Activated naive CD4-positive, alpha-beta T cell treated with anti-CD3 and anti-CD28 coated beads for 36 hours (primary cell): ENCODE data around the gene WLS. TPM values are rescaled to one million over a fixed set of nuclear protein-coding genes. Genes with fewer than 3 reads are reported as not detected.
"Not testable (repeated sequence)": the region's sequence is repeated elsewhere in the genome, so short reads cannot be mapped to it uniquely, and the experiment has no call there.

Experiments used
- CTCF ChIA-PET: fragments of 350-600 bp; sonication (Branson Sonifier 250); formaldehyde crosslinking; loops from one replicate; lab custom pipeline; 2021; ENCODE audit warnings: antibody characterized with exemption; lab: Charles Lee
- DNase-seq: peaks from one replicate; pipeline ENCODE4 v3.0.0-alpha.2; 2020
- H3K27ac Mint-ChIP-seq: one replicate; pipeline ENCODE4 v1.8.0; 2021; ENCODE audit warnings: mild to moderate bottlenecking, mixed read lengths
- H3K27me3 Mint-ChIP-seq: one replicate; pipeline ENCODE4 v1.8.0; 2021; ENCODE audit warnings: low read depth, mixed read lengths
- H3K36me3 Mint-ChIP-seq: one replicate; pipeline ENCODE4 v1.8.0; 2021; ENCODE audit warnings: low read depth, mixed read lengths
- H3K4me1 Mint-ChIP-seq: one replicate; pipeline ENCODE4 v1.8.0; 2021; ENCODE audit warnings: low read depth, mixed read lengths
- H3K4me3 Mint-ChIP-seq: one replicate; pipeline ENCODE4 v1.8.0; 2021; ENCODE audit warnings: mild to moderate bottlenecking, moderate library complexity, mixed read lengths
- H3K9me3 Mint-ChIP-seq: one replicate; pipeline ENCODE4 v1.8.0; 2021; ENCODE audit warnings: mixed read lengths
- intact Hi-C: fragments of 100-400 bp; cut with micrococcal nuclease; formaldehyde crosslinking; loops from one replicate; pipeline ENCODE4 v1.15.1; 2023
- total RNA-seq, 2 experiments: library from RNA; stranded (reverse); gene quantifications; one replicate each; pipeline ENCODE4 v1.2.3, GENCODE V29; 2021

WLS gene
- total RNA-seq, 2 experiments from 2014 or later, result not detected

DNA sequence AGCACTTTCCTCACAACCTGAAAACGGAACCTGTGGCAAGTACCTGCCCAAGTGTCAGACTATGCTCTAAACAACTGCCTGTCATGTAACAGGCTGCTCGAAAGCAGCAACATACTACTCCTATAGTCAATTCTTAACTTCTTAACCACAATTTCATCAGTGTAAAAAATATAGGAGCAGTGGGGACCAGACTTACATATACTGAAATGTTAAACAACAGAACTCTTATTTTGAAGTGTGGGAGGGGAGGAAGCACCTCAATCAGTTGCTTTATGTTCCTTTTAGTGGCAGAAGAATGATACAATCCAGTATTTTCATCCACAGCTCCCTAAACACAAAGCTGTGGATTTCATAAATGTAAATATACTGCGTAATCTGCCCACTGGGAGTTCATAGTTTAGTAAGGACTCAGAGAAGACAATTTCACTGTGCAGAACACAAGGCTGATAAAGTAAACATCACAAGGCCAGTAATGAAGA, 44.2 kb downstream of the WLS start:
- intact Hi-C loops, result no loop called here
- H3K27me3 Mint-ChIP-seq, result peaks cover 11% of the 10 kb centered on the region
- H3K9me3 Mint-ChIP-seq, result no peaks in the 10 kb centered on the region

DNA sequence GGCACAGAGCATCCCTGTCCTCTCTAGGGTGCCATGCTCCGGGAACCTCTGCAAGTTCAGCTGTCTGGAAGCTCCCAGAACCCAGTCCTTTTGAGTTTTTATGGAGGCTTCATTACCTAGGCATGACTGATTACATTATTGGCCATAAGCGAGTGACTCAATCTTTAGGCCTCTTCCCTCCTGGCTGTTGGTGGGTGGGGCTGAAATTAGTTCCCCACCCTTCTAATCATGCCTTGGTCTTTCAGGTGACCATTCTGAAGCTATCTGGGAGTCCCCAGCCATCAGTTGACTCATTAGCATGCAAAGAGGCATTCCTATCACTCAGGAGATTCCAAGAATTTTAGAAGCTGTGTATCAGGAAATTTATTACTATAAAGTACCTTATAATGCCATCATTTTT, 46.6 kb downstream of the WLS start:
- Mint-ChIP-seq H3K36me3 (no peaks in the 10 kb centered on the region), H3K27ac (no peak overlapping the region), H3K9me3 (no peaks in the 10 kb centered on the region), H3K4me3 (no peak overlapping the region), H3K27me3 (peaks cover 11% of the 10 kb centered on the region), H3K4me1 (no peaks in the 10 kb centered on the region)
- CTCF ChIA-PET, result no interaction called here
- intact Hi-C loops, result no loop called here
- DNase-seq, result no peak

More for the DNA sequence above, 44.2 kb downstream of the WLS start:
- H3K36me3 Mint-ChIP-seq, result no peaks in the 10 kb centered on the region
- H3K4me3 Mint-ChIP-seq, result no peak overlapping the region
- CTCF ChIA-PET, result no interaction called here
- no peaks in the 10 kb centered on the region for H3K4me1 Mint-ChIP-seq
- DNase-seq, result no peak
- no peak overlapping the region for H3K27ac Mint-ChIP-seq

DNA sequence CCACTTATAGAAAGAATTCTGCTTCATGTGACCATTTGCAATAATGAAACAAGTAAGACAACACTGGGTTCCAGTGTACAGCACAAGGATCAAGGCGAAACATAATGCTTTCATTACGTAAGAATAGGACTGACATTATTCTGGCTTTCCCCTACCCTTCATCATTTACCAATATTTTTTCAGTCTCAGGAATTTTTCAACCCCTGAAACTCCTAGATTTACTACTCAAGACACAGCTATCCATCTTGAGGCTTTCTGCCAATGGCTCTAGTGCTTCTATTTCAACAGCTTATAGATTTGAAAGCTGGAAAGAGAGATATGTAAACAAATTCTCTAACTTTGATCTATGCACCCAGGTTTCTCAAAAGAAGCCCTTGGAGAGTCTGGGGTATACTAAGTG, 48.4 kb downstream of the WLS start:
- intact Hi-C loops, result no loop called here
- H3K4me1 Mint-ChIP-seq, result no peaks in the 10 kb centered on the region
- CTCF ChIA-PET, result interaction anchor here (0.8 kb wide), 1 partner anchor 154 kb away, joined by 3 read pairs; no protein-coding TSS in a partner anchor

DNA sequence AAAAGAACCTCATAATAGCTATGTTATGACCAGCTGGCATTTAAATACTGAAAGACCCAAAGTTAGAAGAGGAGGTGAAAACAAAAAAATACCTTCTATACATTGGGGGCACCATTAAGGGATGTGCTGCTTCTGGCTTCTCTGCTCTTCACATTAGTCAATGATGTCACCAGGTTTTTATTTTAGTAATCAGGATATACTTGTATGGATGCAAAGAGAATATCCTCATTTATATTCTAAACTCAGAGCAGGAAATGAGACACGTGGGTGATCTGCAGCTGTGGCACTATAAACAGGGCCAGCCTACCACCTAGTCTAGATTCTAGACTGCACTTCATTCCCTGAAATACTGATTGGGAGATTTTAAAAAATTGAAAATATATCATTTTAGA, 51.2 kb downstream of the WLS start:
- H3K9me3 Mint-ChIP-seq, result no peaks in the 10 kb centered on the region
- no peaks in the 10 kb centered on the region for H3K4me1 Mint-ChIP-seq
- CTCF ChIA-PET, result no interaction called here
- H3K27me3 Mint-ChIP-seq, result peaks cover 9% of the 10 kb centered on the region
- intact Hi-C loops, result no loop called here
- H3K4me3 Mint-ChIP-seq, result no peak overlapping the region
- no peak for DNase-seq
- no peak overlapping the region for H3K27ac Mint-ChIP-seq
- no peaks in the 10 kb centered on the region for H3K36me3 Mint-ChIP-seq

More for the DNA sequence above, 48.4 kb downstream of the WLS start:
- H3K36me3 Mint-ChIP-seq, result no peaks in the 10 kb centered on the region
- no peaks in the 10 kb centered on the region for H3K9me3 Mint-ChIP-seq
- H3K27ac Mint-ChIP-seq, result no peak overlapping the region
- no peak overlapping the region for H3K4me3 Mint-ChIP-seq
- H3K27me3 Mint-ChIP-seq, result peaks cover 11% of the 10 kb centered on the region
- DNase-seq, result no peak

DNA sequence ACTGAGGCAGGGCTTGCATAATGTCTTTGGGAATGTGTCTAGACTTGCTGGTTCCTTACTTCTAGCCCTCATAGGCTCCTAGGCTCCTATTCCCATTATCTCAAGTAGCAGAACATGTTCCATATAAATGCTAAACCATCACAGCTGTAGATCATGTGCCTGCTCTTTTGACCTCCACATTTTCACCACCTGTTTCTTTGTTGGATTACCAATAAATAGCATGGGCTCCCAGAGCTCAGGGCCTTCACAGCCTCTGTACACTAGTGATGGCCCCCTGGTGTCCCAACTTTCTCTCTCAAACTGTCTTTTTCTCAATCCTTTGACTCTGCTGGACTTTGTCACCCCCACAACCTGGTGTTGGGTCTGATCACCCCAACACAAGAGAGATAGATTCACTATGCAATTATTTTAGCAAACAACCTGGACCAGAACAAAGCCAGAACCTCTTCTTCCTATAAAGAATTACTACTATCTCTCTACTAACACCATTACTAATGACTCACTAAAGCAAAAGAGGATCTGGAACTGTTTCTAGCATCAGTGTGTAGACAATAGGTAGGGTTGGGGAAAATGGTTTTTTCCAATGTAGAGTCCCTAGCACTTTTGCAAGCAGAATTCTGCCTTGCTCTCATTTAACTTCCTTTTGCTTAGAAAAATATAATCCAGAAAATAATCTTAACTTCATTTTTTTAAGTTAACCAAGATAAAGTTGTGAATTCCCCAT, 51.7 kb downstream of the WLS start:
- CTCF ChIA-PET, result no interaction called here
- Mint-ChIP-seq H3K27ac (no peak overlapping the region), H3K36me3 (no peaks in the 10 kb centered on the region), H3K27me3 (peaks cover 6% of the 10 kb centered on the region), H3K9me3 (no peaks in the 10 kb centered on the region), H3K4me1 (no peaks in the 10 kb centered on the region), H3K4me3 (no peak overlapping the region)
- intact Hi-C loops, result no loop called here
- no peak for DNase-seq

DNA sequence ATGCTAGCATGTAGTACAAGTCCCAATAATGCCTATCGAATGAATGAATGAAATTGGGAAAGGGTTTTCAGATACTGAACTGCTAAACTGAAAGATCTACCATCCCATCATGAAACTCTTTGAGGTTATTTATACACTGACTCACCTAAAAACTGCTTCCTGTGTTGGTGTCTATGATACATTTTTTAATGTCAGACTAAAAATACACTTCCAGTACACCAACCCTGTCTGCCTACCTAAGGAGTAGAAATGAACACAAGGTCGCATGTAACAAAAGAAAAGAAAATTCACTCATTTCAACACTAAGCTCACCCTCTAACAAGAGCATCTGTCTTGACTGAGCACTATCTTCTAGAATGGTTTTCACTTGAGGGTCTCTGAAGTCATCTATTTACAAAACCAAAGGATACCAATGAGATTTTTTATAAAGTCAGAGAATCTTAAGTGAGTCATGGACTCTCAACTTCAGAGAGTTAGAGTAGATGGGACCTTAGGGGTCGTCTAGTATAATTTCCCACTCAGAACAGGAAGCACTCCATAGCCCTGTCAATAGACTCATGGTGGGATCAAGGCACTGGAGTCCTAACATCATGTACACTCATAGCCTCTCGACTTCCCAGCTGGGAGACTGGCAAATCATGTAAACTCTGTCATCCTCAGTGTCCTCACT, 53.4 kb downstream of the WLS start:
- no peaks in the 10 kb centered on the region for H3K9me3 Mint-ChIP-seq
- H3K27ac Mint-ChIP-seq, result no peak overlapping the region
- H3K4me3 Mint-ChIP-seq, result no peak overlapping the region
- no peaks in the 10 kb centered on the region for H3K4me1 Mint-ChIP-seq
- H3K36me3 Mint-ChIP-seq, result no peaks in the 10 kb centered on the region
- no peak for DNase-seq
- CTCF ChIA-PET, result no interaction called here
- intact Hi-C loops, result no loop called here
- H3K27me3 Mint-ChIP-seq, result no peaks in the 10 kb centered on the region

DNA sequence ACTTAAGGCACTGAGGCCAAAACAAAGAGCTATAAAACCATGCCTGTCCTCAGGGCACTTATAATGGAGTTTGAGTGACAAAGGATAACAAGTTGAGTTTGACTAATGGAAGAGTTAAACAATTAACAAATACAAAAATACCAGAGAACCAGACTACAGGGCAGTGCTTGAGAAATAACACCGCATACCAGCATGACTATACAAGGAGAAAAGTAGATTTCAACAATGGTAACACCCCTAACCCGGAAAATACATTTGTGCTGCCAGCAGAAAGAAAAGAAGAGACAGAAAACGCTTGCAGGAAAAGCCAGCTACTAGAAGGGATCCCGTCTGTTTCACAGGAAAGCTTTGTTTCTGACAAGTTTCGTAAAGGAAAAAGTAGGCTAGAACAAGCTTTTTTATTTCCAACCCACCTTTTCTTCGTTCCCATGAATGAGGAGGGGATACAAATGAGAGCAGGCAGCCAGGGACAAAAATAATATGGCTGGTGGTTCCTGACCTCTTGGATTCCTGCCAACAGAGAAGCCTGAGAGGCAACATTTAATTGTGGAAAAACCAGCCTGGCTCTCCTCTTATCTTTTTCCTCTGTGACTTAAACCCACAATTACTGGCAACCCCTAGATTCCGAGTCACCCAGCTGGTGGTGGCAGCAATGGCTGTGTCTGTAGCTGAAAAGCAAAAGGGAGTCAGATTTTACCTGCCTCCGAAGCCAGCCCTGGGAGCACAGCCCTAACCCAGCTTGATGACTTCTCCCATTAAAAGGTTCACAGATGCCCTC, 56.5 kb downstream of the WLS start:
- Mint-ChIP-seq H3K27me3 (no peaks in the 10 kb centered on the region), H3K4me3 (no peak overlapping the region), H3K27ac (no peak overlapping the region), H3K9me3 (no peaks in the 10 kb centered on the region), H3K4me1 (no peaks in the 10 kb centered on the region), H3K36me3 (no peaks in the 10 kb centered on the region)
- CTCF ChIA-PET, result interaction anchor here (0.8 kb wide), 2 partner anchors 20 to 171 kb away, joined by 5 to 7 read pairs; no protein-coding TSS in a partner anchor
- intact Hi-C loops, result no loop called here
- DNase-seq, result no peak

DNA sequence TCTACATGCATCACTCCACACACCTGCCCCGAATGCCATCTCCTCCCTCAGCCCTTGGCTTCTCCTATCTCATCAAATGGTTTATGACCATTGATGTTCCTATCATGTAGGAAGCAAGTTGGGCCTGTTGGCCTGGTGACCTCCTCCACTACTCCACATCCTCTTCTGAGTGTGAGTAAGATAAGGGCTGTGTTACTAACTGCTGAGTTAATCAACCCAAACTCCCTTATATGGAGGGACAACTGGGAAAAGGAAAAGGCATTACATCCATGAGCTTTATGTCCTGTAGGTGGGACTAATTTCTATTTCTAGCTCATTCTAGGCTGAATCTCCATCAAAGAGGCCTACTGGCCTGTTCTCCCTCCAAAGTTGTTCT, 57.6 kb downstream of the WLS start:
- Mint-ChIP-seq H3K27ac (no peak overlapping the region), H3K9me3 (no peaks in the 10 kb centered on the region), H3K4me3 (no peak overlapping the region), H3K36me3 (no peaks in the 10 kb centered on the region), H3K27me3 (no peaks in the 10 kb centered on the region), H3K4me1 (no peaks in the 10 kb centered on the region)
- intact Hi-C loops, result no loop called here
- CTCF ChIA-PET, result no interaction called here
- DNase-seq, result no peak

DNA sequence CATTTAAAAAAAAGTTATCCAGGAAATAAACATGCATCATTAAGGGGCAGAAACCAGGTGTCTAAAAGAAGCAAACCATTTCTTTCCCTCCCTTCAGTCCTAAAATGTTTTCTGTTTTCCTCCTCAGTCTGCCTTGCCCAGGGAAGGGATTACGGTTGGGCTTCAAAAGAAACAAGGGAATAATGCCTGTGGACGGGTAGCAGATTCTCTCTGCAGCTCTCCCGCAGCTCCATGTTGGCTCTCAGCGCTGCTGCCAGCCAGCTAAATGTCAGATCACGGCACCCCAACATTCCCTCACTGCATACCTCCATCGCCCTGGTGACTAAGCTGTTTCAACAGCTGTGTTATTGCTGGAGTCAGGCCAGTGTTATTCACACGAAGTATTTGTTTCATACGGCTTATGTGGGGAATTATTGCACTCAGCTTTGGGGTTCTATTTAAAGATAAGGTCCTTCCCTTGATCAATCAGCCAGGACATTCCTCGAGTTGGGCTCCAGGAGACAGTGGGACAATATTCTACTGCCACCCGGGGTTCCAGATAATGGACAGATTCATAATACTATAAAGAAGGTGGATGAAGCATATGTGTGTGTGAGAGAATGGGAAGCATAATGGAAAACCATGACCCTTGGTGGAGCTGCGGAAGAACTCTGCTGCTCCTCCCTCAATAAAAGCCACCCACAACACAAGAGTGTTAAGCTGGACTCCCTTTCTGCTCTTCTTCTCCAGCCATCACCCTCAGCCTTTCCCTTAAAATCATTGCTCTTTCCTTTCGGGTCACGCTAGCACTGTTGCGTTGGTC, 58.2 kb downstream of the WLS start:
- no peak overlapping the region for H3K4me3 Mint-ChIP-seq
- CTCF ChIA-PET, result no interaction called here
- H3K36me3 Mint-ChIP-seq, result no peaks in the 10 kb centered on the region
- no peak overlapping the region for H3K27ac Mint-ChIP-seq
- H3K4me1 Mint-ChIP-seq, result no peaks in the 10 kb centered on the region
- H3K27me3 Mint-ChIP-seq, result no peaks in the 10 kb centered on the region
- intact Hi-C loops, result no loop called here
- no peaks in the 10 kb centered on the region for H3K9me3 Mint-ChIP-seq
- no peak for DNase-seq

DNA sequence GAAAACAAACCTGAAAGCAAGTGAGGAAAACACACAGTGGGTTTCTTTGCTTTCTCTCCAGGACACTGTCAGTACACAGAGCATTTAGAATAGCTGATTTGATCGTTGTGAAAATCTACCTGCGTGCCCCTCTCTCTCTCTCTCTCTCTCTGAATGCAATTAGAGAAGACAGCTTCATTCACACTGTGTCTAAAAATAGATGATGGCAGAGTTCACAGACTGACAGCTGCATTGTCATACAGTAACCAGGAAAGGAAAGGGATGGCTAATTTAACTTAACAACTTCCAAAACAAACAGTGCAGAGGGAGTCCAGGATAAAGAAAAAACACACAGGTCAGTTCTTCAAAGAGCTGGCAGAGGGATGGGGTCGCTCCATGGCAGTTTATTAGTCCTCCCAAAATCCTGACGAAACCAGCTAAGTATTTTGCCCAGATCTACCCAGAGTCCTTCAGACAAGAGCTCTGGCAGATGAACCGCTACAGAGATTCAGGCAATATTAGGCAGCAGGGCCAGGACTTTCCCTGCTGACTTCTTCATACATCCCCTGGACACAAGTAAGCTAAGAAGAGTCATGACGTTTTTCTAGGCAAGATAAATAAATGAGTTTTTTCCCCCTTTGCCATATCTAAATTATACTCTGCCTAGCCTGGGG, 58.9 kb downstream of the WLS start:
- no peaks in the 10 kb centered on the region for H3K4me1 Mint-ChIP-seq
- CTCF ChIA-PET, result no interaction called here
- H3K27ac Mint-ChIP-seq, result no peak overlapping the region
- H3K36me3 Mint-ChIP-seq, result no peaks in the 10 kb centered on the region
- H3K27me3 Mint-ChIP-seq, result no peaks in the 10 kb centered on the region
- no peak overlapping the region for H3K4me3 Mint-ChIP-seq
- no peaks in the 10 kb centered on the region for H3K9me3 Mint-ChIP-seq
- intact Hi-C loops, result no loop called here
- DNase-seq, result no peak

DNA sequence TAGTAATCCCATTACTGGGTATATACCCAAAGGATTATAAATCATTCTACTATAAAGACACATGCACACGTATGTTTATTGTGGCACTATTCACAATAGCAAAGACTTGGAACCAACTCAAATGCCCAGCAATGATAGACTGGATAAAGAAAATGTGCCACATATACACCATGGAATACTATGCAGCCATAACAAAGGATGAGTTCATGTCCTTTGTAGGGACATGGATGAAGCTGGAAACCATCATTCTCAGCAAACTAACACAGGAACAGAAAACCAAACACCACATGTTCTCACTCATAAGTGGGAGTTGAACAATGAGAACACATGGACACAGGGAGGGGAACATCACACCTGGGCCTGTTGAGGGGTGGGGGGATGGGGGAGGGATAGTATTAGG, 60.5 kb downstream of the WLS start:
- H3K27me3 Mint-ChIP-seq, H3K4me3 Mint-ChIP-seq, CTCF ChIA-PET, intact Hi-C loops, H3K27ac Mint-ChIP-seq, H3K4me1 Mint-ChIP-seq, H3K9me3 Mint-ChIP-seq, H3K36me3 Mint-ChIP-seq, DNase-seq: not testable (repeated sequence)
